ENCODE measurements around the gene PAFAH1B2. TPM values are rescaled to one million over a fixed set of nuclear protein-coding genes. Genes with fewer than 3 reads are reported as not detected.

PAFAH1B2 gene
- total RNA-seq, 2 experiments from 2014 or later, result 59.9 to 62.8 TPM

GRCh38 chr11:117176186-117176585 lies 32.1 kb downstream of the PAFAH1B2 start:
- intact Hi-C loops (cut with micrococcal nuclease; ENCODE audit: unreplicated experiment), result no loop called here
- H3K27ac ChIP-seq (ENCODE audit: low read depth, low read length, poor library complexity, severe bottlenecking), result no peak overlapping the region
- POLR2A ChIA-PET, result interaction anchor here (0.7 kb wide), 1 partner anchor 386 kb away, joined by 6 read pairs; no protein-coding TSS in a partner anchor
- peaks cover 17% of the 10 kb centered on the region for H3K36me3 ChIP-seq (ENCODE audit: insufficient read depth, low read length)
- no TSS peak for BruUV-seq (replicated peaks)
- no peaks in the 10 kb centered on the region for H3K9me2 ChIP-seq (ENCODE audit: insufficient read depth, low read length)
- no peaks in the 10 kb centered on the region for H3K9me3 ChIP-seq (ENCODE audit: low read length)
- no peak for TF ChIP-seq CTCF (conservative IDR thresholded peaks at IDR 0.05; ENCODE audit: low read length)
- no peak for TF ChIP-seq EZH2phosphoT487 (IDR thresholded peaks at IDR 0.05; ENCODE audit: borderline replicate concordance, low read depth, low read length)
- DNase-seq (ENCODE audit: low spot score), result no peak
- H3K79me2 ChIP-seq (ENCODE audit: insufficient read depth, low read depth, low read length), result peaks cover 3% of the 10 kb centered on the region; the same call in 1 of the 2 replicates
- peaks cover 30% of the 10 kb centered on the region for H3K4me1 ChIP-seq (ENCODE audit: insufficient read depth, low read length, poor library complexity, severe bottlenecking)
- CTCF ChIA-PET (ENCODE audit: unreplicated experiment), result no interaction called here
- H3K4me2 ChIP-seq (ENCODE audit: low read length), result no peak overlapping the region
- no peak overlapping the region for H3K4me3 ChIP-seq (ENCODE audit: low read depth, low read length, poor library complexity, severe bottlenecking)
- no peaks in the 10 kb centered on the region for H4K20me1 ChIP-seq (ENCODE audit: insufficient read depth, low read length)
- H2AFZ ChIP-seq (ENCODE audit: low read length), result no peak overlapping the region

GRCh38 chr11:117177534-117178209 lies 33.6 kb downstream of the PAFAH1B2 start:
- CTCF ChIA-PET (ENCODE audit: unreplicated experiment), result interaction anchor here (0.6 to 0.7 kb wide), 2 partner anchors 52 to 164 kb away, joined by 3 read pairs; no protein-coding TSS in a partner anchor
- Histone ChIP-seq H3K9me2 (ENCODE audit: insufficient read depth, low read length) (no peaks in the 10 kb centered on the region), H3K4me3 (ENCODE audit: low read depth, low read length, poor library complexity, severe bottlenecking) (peak overlapping the region; percentile 88), H3K27ac (ENCODE audit: low read depth, low read length, poor library complexity, severe bottlenecking) (peak overlapping the region; percentile 44), H2AFZ (ENCODE audit: low read length) (peak overlapping the region; percentile 83; the same call in 1 of the 2 replicates), H3K79me2 (ENCODE audit: insufficient read depth, low read depth, low read length) (peaks cover 3% of the 10 kb centered on the region; the same call in 1 of the 2 replicates), H3K36me3 (ENCODE audit: insufficient read depth, low read length) (peaks cover 12% of the 10 kb centered on the region; the same call in 1 of the 2 replicates), H3K9me3 (ENCODE audit: low read length) (no peaks in the 10 kb centered on the region), H3K4me1 (ENCODE audit: insufficient read depth, low read length, poor library complexity, severe bottlenecking) (peaks cover 30% of the 10 kb centered on the region), H4K20me1 (ENCODE audit: insufficient read depth, low read length) (no peaks in the 10 kb centered on the region), H3K4me2 (ENCODE audit: low read length) (peak overlapping the region; percentile 85)
- no peak for DNase-seq (ENCODE audit: low spot score)
- BruUV-seq (replicated peaks), result no TSS peak
- intact Hi-C loops (cut with micrococcal nuclease; ENCODE audit: unreplicated experiment), result loop anchor here (1.0 to 2.0 kb wide), 3 partner anchors 33 to 405 kb away; partner anchors contain the start of genes BUD13, PAFAH1B2, PCSK7 and RNF214
- POLR2A ChIA-PET, result interaction anchor here (0.6 to 5.2 kb wide), 10 partner anchors 8 to 390 kb away, joined by 3 to 30 read pairs (median 6); partner anchors contain the start of genes PAFAH1B2, PCSK7, RNF214 and SIK3
- TF ChIP-seq CTCF (conservative IDR thresholded peaks at IDR 0.05; ENCODE audit: low read length) (no peak), EZH2phosphoT487 (IDR thresholded peaks at IDR 0.05; ENCODE audit: borderline replicate concordance, low read depth, low read length) (no peak)

All from OCI-LY7 (cell line).